ENCODE results near the gene SHB. TPM values are rescaled to one million over a fixed set of nuclear protein-coding genes. Genes with fewer than 3 reads are reported as not detected.
A peak's percentile ranks its signal among the peaks of the same experiment; 100 is the strongest.

The SHB gene
- total and polyA plus RNA-seq, 2 of the 13 experiments (the other 11 are each of a cell fraction or from before 2014, with no cell fraction given): 19.4 to 20.7 TPM

DNA sequence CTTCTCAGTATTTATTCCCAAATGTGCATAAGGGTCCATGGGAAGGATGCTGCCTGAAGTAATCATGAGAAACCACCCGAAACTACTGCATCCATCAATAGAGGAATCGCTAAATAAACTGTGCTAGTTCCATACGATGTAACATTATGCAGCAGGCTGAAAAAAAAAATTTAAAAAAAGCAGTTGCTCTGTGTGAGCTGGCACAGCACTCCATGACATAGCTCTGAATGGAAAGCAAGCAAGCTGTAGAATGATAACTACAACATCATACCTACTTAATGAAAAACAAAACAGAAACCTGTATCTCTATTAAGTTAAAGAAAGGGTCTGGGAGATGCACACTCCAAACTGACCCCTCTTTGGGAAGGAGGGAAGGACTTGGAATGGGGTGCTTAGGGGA, 49.3 kb downstream of the SHB start (continued):
- TF ChIP-seq GMEB1 (CRISPR knock-in tag; IDR thresholded peaks at IDR 0.05; ENCODE audit: borderline replicate concordance) (no peak), ETV6 (CRISPR knock-in tag; conservative IDR thresholded peaks at IDR 0.05) (no peak)

- peaks cover 19% of the 10 kb centered on the region; the same call in 1 of the 2 replicates for H4K20me1 ChIP-seq (ENCODE audit: insufficient read depth, low read length)
- H3K4me1 ChIP-seq (ENCODE audit: insufficient read depth, low read length): peaks cover 83% of the 10 kb centered on the region
- H3K27ac ChIP-seq (ENCODE audit: extremely low read length, insufficient read depth, low read length): peak overlapping the region; percentile 68
- no peaks in the 10 kb centered on the region for H3K27me3 ChIP-seq (ENCODE audit: control insufficient read depth in 1 of 2, insufficient read depth in 2 of 2, low read length in 2 of 2)
- peaks cover 26 to 51% of the 10 kb centered on the region in 2 experiments for H3K36me3 ChIP-seq (replicated peaks in 1 of 2; ENCODE audit: control insufficient read depth in 1 of 2, insufficient read depth in 2 of 2, low read length in 2 of 2)
- POLR2A ChIA-PET: interaction anchor here (0.8 to 3.7 kb wide), 10 partner anchors 10 to 110 kb away, joined by 3 to 28 read pairs (median 4); partner anchors contain the start of gene SHB
- BruUV-seq (replicated peaks): no TSS peak
- WGBS (ENCODE audit: low lambda C conversion rate): 13% methylated on average over 4 of the region's 6 CpGs
- DNase-seq (ENCODE audit: low spot score) (peak; percentile 63), FAIRE-seq (peak; percentile 4), ATAC-seq (peak; percentile 68)
- CTCF ChIA-PET (ENCODE audit: low intra/inter-chr PET ratio, low total read pairs): no interaction called here
- H3K4me3 ChIP-seq (replicated peaks in 1 of 3; ENCODE audit: insufficient read depth in 1 of 3, low read depth in 2 of 3, low read length in 3 of 3): no peak overlapping the region; a peak in 1 of 6 replicates
- H3K4me2 ChIP-seq (ENCODE audit: low read depth, low read length): peak overlapping the region; percentile 64
- H3K9me3 ChIP-seq (ENCODE audit: low read length): no peaks in the 10 kb centered on the region
- in situ Hi-C loops (cut with HindIII; ENCODE audit: extremely low pct_ligation_motif_present, low pct_unique_long_range_greater_than_20kb) (no loop called here), intact Hi-C loops (cut with micrococcal nuclease; ENCODE audit: unreplicated experiment) (no loop called here)
- H2AFZ ChIP-seq (ENCODE audit: low read length): no peak overlapping the region
- peak overlapping the region; percentile 45 for H3K9ac ChIP-seq (ENCODE audit: insufficient read depth, low read depth, low read length)
- peaks cover 87% of the 10 kb centered on the region for H3K79me2 ChIP-seq (ENCODE audit: insufficient read depth, low read length)
- no peak for TF ChIP-seq ISL2 (CRISPR knock-in tag; IDR thresholded peaks at IDR 0.05)
- no peak for TF ChIP-seq KMT2B (CRISPR knock-in tag; IDR thresholded peaks at IDR 0.05)
- TF ChIP-seq JUNB (CRISPR knock-in tag; IDR thresholded peaks at IDR 0.05; ENCODE audit: borderline replicate concordance): no peak
- TF ChIP-seq, protein P1, sequence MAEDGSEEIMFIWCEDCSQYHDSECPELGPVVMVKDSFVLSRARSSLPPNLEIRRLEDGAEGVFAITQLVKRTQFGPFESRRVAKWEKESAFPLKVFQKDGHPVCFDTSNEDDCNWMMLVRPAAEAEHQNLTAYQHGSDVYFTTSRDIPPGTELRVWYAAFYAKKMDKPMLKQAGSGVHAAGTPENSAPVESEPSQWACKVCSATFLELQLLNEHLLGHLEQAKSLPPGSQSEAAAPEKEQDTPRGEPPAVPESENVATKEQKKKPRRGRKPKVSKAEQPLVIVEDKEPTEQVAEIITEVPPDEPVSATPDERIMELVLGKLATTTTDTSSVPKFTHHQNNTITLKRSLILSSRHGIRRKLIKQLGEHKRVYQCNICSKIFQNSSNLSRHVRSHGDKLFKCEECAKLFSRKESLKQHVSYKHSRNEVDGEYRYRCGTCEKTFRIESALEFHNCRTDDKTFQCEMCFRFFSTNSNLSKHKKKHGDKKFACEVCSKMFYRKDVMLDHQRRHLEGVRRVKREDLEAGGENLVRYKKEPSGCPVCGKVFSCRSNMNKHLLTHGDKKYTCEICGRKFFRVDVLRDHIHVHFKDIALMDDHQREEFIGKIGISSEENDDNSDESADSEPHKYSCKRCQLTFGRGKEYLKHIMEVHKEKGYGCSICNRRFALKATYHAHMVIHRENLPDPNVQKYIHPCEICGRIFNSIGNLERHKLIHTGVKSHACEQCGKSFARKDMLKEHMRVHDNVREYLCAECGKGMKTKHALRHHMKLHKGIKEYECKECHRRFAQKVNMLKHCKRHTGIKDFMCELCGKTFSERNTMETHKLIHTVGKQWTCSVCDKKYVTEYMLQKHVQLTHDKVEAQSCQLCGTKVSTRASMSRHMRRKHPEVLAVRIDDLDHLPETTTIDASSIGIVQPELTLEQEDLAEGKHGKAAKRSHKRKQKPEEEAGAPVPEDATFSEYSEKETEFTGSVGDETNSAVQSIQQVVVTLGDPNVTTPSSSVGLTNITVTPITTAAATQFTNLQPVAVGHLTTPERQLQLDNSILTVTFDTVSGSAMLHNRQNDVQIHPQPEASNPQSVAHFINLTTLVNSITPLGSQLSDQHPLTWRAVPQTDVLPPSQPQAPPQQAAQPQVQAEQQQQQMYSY (CRISPR knock-in tag; IDR thresholded peaks at IDR 0.05): no peak
- TF ChIP-seq NR2F2 (IDR thresholded peaks at IDR 0.05; ENCODE audit: borderline replicate concordance, low read depth): no peak
- TF ChIP-seq ZNF766 (CRISPR knock-in tag; IDR thresholded peaks at IDR 0.05; ENCODE audit: borderline replicate concordance): no peak
- no peak for TF ChIP-seq ZNF510 (CRISPR knock-in tag; IDR thresholded peaks at IDR 0.05; ENCODE audit: low read depth)
- no peak for TF ChIP-seq POGZ (CRISPR knock-in tag; IDR thresholded peaks at IDR 0.05)
- no peak for TF ChIP-seq ZFP41 (CRISPR knock-in tag; IDR thresholded peaks at IDR 0.05; ENCODE audit: borderline replicate concordance)
- TF ChIP-seq CEBPB (IDR thresholded peaks at IDR 0.05; ENCODE audit: borderline replicate concordance, low read depth, low read length): no peak
- no peak for TF ChIP-seq BCL6 (CRISPR knock-in tag; IDR thresholded peaks at IDR 0.05)
- TF ChIP-seq ZNF484 (CRISPR knock-in tag; IDR thresholded peaks at IDR 0.05; ENCODE audit: borderline replicate concordance, low read depth): no peak
- no peak for TF ChIP-seq ZNF737 (CRISPR knock-in tag; IDR thresholded peaks at IDR 0.05; ENCODE audit: borderline replicate concordance)
- TF ChIP-seq TBP (CRISPR knock-in tag; IDR thresholded peaks at IDR 0.05): no peak
- no peak for TF ChIP-seq TOPORS (CRISPR knock-in tag; IDR thresholded peaks at IDR 0.05)
- TF ChIP-seq ZNF7 (CRISPR knock-in tag; IDR thresholded peaks at IDR 0.05): no peak
- no peak for TF ChIP-seq HDAC6 (IDR thresholded peaks at IDR 0.05; ENCODE audit: low read depth, low read length)
- TF ChIP-seq STAG1 (CRISPR knock-in tag; IDR thresholded peaks at IDR 0.05): no peak
Measured at GRCh38 chr9:38018958-38019602, 49.9 kb downstream of the SHB start.

All from HepG2 (cell line).